Thymus (tissue), 14 donors: ENCODE results near the gene ZBTB40. TPM values are rescaled to one million over a fixed set of nuclear protein-coding genes. Genes with fewer than 3 reads are reported as not detected.

Experiments
- DNase-seq, 9 donors: peaks; one replicate each; pipeline ENCODE4 v3.0.0-alpha.2; 2013; ENCODE audit warnings: low spot score in 9 of 9, low read depth in 6 of 9, missing footprints in 1 of 9
- H3K27ac ChIP-seq, 2 donors: one replicate each; pipeline ENCODE4 v1.5.1; 2013; ENCODE audit warnings: control low read depth in 1 of 2, low read depth in 1 of 2, low read length in 1 of 2, mild to moderate bottlenecking in 1 of 2, moderate library complexity in 1 of 2
- H3K27me3 ChIP-seq, 2 donors: one replicate each; pipeline ENCODE4 v1.5.1; 2013; ENCODE audit warnings: low read length in 1 of 2; ENCODE audit not compliant: control insufficient read depth in 2 of 2, insufficient read depth in 1 of 2
- H3K36me3 ChIP-seq, 2 donors: one replicate each; pipeline ENCODE4 v1.5.1; 2013; ENCODE audit warnings: low read length in 1 of 2, mild to moderate bottlenecking in 1 of 2, moderate library complexity in 1 of 2; ENCODE audit not compliant: control insufficient read depth in 2 of 2, insufficient read depth in 2 of 2
- H3K4me1 ChIP-seq, 2 donors: one replicate each; pipeline ENCODE4 v1.5.1; 2013; ENCODE audit warnings: low read length in 2 of 2; ENCODE audit not compliant: control insufficient read depth in 2 of 2, insufficient read depth in 2 of 2
- H3K4me3 ChIP-seq, 2 donors: one replicate each; pipeline ENCODE4 v1.5.1; 2013; ENCODE audit warnings: low read length in 2 of 2, control low read depth in 1 of 2, mild to moderate bottlenecking in 1 of 2
- H3K9me3 ChIP-seq, 2 donors: one replicate each; pipeline ENCODE4 v1.5.1; 2013; ENCODE audit warnings: low read length in 1 of 2, mild to moderate bottlenecking in 1 of 2; ENCODE audit not compliant: control insufficient read depth in 2 of 2, insufficient read depth in 1 of 2
- WGBS: extraction: QIAGEN DNeasy Blood & Tissue Kit; methylation state at CpG from one replicate; pipeline ENCODE4 v1.1.7; 2013; 5-methylcytosine and 5-hydroxymethylcytosine counted together
- long read RNA-seq, 10 donors: transcript quantifications; one replicate each; lab custom pipeline, GENCODE V29; 2026
- polyA plus RNA-seq: library from polyadenylated mRNA; stranded (reverse); fragments of 200-250 nt; gene quantifications from one replicate; pipeline ENCODE4 v1.2.3, GENCODE V29; 2013
- total RNA-seq: library from RNA; stranded (reverse); fragments of 120-200 nt; gene quantifications from one replicate; pipeline ENCODE4 v1.2.4, GENCODE V29; 2013
- donor health status: healthy.

Gene ZBTB40
- total RNA-seq (8.7 TPM), polyA plus RNA-seq (8.4 TPM)
- long read RNA-seq, donor 1, full-length matches to known transcripts = 1 of 1 reads
- long read RNA-seq, donor 1, partial matches to known transcripts = 0 of 1 reads
- long read RNA-seq, donor 1, other reads (novel, unspliced or antisense) = 0 of 1 reads
- long read RNA-seq, donor 2, full-length matches to known transcripts = 1 of 1 reads
- long read RNA-seq, donor 2, partial matches to known transcripts = 0 of 1 reads
- long read RNA-seq, donor 2, other reads (novel, unspliced or antisense) = 0 of 1 reads
- long read RNA-seq, donor 3 = 0 reads
- long read RNA-seq, donor 4 = 0 reads
- long read RNA-seq, donor 5, partial matches to known transcripts = 5 of 5 reads
- long read RNA-seq, donor 5, other reads (novel, unspliced or antisense) = 0 of 5 reads
- long read RNA-seq, donor 6 = 0 reads
- long read RNA-seq, donor 7 = 0 reads
- long read RNA-seq, donor 8 = 0 reads
- long read RNA-seq, donor 9 = 0 reads
- long read RNA-seq, donor 10 = 0 reads

- Histone ChIP-seq H3K27me3 (no peaks in the 10 kb centered on the region), H3K9me3 (peaks cover 0 to 7% of the 10 kb centered on the region in 2 donors), H3K36me3 (no peaks in the 10 kb centered on the region), H3K4me1 (peaks cover 0 to 8% of the 10 kb centered on the region in 2 donors), H3K4me3 (peak within 1 kb of the TSS; percentile 82 to 86), H3K27ac (peak within 1 kb of the TSS; percentile 89 to 92)
- peak; percentile 66 to 95 (median 86) for DNase-seq
- under 1% methylated on average over 68 of the region's 68 CpGs for WGBS
Observed at GRCh38 chr1:22451702-22452480, at the start of gene ZBTB40. ZBTB40 (plus strand) TSS chr1:22451851; CDS start chr1:22489949, 38,098 bp downstream.

DNA sequence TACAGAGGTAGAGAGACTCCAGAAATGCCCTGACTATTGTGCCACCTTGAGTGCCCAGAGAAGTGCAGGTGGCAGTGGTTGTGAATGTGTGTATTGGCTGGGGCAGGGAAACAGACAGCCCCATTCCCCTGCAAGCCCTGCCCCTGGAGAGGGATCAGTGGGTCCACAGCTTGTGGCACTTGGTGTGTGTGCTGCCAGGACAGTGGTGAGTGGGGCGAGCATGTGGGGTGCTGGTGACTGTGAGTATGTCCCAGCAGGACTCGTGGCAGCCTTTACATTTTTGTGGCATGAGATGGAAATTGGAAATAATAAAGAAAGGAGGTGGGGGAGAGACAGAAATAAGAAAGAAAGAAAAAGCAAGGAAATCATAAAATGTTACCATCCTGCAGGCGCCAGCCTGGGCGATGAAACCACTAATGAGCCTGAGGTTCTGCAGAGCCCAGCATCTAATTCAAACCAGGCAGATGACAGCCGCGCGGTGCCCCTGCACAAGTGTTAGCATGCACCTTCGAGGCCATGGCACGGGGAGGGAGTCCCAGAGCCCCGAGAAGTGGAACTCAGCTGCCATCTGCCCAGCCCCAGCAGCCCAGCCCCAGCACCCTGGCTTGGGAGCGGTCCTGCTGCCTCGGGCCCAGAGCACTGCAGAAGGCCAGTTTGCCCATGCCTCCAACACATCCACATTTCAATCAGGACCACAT is 49.1 kb upstream of the ZBTB40 start:
- H3K4me1 ChIP-seq = no peaks in the 10 kb centered on the region
- no peak for DNase-seq
- peaks cover 2 to 15% of the 10 kb centered on the region in 2 donors for H3K27me3 ChIP-seq
- H3K27ac ChIP-seq = no peak overlapping the region
- H3K36me3 ChIP-seq = no peaks in the 10 kb centered on the region
- whole genome bisulfite sequencing = 89% methylated on average over 12 of the region's 12 CpGs
- no peak overlapping the region for H3K4me3 ChIP-seq
- no peaks in the 10 kb centered on the region for H3K9me3 ChIP-seq

- no peaks in the 10 kb centered on the region for H3K4me1 ChIP-seq
- WGBS = 84% methylated on average over 5 of the region's 5 CpGs
- no peak for DNase-seq
Observed at GRCh38 chr1:22404486-22404885, 47.2 kb upstream of the ZBTB40 start.

DNA sequence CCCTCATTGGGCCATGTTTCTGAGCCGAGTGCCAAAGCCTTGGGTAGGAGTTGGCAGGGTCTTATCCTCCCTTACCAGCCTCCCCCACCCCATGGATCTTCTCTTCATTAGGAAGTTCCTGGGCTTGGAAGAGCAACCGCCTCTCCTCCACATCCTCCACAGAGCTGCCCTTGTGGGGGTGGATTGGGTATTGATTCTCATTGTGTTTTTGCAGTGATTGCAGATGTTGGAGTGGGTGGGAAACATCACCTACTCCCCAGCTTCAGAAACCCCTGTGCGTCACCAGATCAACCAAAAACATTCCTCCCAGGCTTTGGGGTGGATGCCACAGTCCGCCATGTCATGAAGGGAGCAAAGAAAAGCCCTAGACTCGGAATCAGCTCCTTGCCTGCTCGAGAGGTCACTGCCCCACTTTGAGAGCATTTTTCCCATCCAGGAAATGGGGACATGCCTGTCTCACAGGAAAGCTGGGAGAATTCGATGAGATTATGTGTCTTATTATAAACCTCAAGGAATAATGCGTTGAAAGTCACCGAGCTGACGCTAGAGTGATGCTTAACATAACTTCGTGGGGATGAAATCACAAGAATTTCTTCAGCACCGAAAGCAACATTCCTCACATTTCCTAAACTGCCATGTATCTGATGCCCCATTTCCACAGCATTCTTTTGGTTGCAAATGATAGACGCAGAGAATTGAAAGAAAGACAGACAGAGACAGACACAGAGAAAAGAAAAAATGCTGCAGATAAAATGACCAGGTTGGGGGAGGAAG is 44.7 kb upstream of the ZBTB40 start:
- H3K4me3 ChIP-seq = no peak overlapping the region
- no peaks in the 10 kb centered on the region for H3K9me3 ChIP-seq
- no peaks in the 10 kb centered on the region for H3K4me1 ChIP-seq
- H3K27ac ChIP-seq = no peak overlapping the region
- H3K27me3 ChIP-seq = peaks cover 0 to 5% of the 10 kb centered on the region in 2 donors
- no peak for DNase-seq
- no peaks in the 10 kb centered on the region for H3K36me3 ChIP-seq
- 92% methylated on average over 13 of the region's 13 CpGs for WGBS

More at GRCh38 chr1:22404486-22404885, 47.2 kb upstream of the ZBTB40 start:
- H3K36me3 ChIP-seq = no peaks in the 10 kb centered on the region
- H3K27me3 ChIP-seq = peaks cover under 1 to 15% of the 10 kb centered on the region in 2 donors
- H3K9me3 ChIP-seq = no peaks in the 10 kb centered on the region
- no peak overlapping the region for H3K27ac ChIP-seq
- H3K4me3 ChIP-seq = no peak overlapping the region

DNA sequence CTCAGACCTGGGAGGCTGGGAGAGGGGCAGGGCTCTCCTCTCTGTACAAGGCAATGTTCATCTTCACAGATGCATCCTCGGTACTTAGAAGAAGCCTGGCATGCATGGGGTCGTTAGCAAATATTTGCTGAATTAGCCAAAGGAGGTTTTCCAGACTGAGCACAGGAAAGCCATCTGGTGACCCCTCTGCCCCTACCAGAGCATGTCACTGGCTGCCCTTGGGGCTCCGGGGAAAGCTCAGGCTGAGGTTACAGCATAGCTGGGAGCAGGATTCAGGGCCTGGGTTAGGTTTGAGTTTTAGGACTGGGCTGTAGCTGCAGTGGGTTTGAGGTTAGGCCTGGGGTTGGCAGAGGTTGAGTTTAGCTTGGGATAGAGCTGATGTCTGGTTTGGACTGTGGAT is 43.4 kb upstream of the ZBTB40 start:
- no peaks in the 10 kb centered on the region for H3K4me1 ChIP-seq
- 72% methylated on average over 3 of the region's 3 CpGs for WGBS

DNA sequence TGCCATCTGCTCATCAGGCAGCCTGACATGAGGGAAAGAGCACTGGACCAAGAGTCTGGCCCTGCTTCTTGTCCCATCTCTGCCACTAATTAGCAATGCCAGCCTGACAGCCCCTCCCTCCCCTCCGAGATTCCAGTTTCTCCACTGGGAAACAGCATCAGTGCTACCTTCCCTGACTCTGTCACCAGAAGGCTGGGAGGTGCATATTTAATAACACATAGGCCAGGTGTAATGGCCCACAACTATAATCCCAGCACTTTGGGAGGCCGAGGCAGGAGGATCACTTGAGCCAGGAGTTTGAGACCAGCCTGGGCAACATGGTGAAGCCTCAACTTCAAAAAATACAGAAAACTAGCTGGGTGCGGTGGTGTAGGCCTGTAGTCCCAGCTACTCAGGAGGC is 41.2 kb upstream of the ZBTB40 start:
- Histone ChIP-seq H3K27me3 (no peaks in the 10 kb centered on the region), H3K4me3 (no peak overlapping the region), H3K9me3 (no peaks in the 10 kb centered on the region), H3K36me3 (no peaks in the 10 kb centered on the region), H3K27ac (no peak overlapping the region), H3K4me1 (no peaks in the 10 kb centered on the region)
- WGBS = 94% methylated on average over 3 of the region's 3 CpGs
- no peak for DNase-seq

More for the DNA sequence above, 43.4 kb upstream of the ZBTB40 start:
- Histone ChIP-seq H3K36me3 (no peaks in the 10 kb centered on the region), H3K27me3 (no peaks in the 10 kb centered on the region), H3K9me3 (no peaks in the 10 kb centered on the region), H3K27ac (no peak overlapping the region), H3K4me3 (no peak overlapping the region)
- no peak for DNase-seq

- WGBS = 98% methylated on average over 10 of the region's 10 CpGs
- H3K9me3 ChIP-seq = no peaks in the 10 kb centered on the region
- H3K27ac ChIP-seq = no peak overlapping the region
- no peaks in the 10 kb centered on the region for H3K27me3 ChIP-seq
- H3K4me3 ChIP-seq = no peak overlapping the region
- no peaks in the 10 kb centered on the region for H3K4me1 ChIP-seq
- DNase-seq = no peak
- H3K36me3 ChIP-seq = no peaks in the 10 kb centered on the region
Observed at GRCh38 chr1:22410928-22411495, 40.6 kb upstream of the ZBTB40 start.

DNA sequence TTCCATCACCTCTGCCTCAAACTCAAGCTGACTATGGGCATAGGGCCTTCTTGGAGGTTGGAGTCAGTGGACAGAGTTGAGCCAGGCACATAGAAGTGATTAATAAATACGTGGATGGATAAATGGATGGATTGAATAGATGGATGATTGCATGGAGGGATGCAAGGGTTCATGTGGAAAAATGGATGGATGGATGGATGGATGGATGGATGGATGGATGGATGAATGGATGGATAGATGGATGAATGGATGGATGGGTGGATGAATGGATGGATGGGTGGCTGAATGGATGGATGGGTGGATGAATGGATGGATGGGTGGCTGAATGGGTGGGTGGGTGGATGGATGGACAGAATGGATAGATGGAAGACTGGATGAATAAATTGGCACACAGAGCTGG is 40.1 kb upstream of the ZBTB40 start:
- Histone ChIP-seq H3K36me3 (no peaks in the 10 kb centered on the region), H3K9me3 (no peaks in the 10 kb centered on the region), H3K4me1 (no peaks in the 10 kb centered on the region), H3K4me3 (no peak overlapping the region), H3K27ac (no peak overlapping the region), H3K27me3 (peaks cover 0 to 2% of the 10 kb centered on the region in 2 donors)
- DNase-seq = no peak
- WGBS = 95% methylated on average over 1 of the region's 1 CpG
